ENCODE data around the gene RIMS1. TPM values are rescaled to one million over a fixed set of nuclear protein-coding genes. Genes with fewer than 3 reads are reported as not detected.
A peak's percentile ranks its signal among the peaks of the same experiment; 100 is the strongest.

Gene RIMS1
- total RNA-seq, 3 donors from 2014 or later, result not detected

DNA sequence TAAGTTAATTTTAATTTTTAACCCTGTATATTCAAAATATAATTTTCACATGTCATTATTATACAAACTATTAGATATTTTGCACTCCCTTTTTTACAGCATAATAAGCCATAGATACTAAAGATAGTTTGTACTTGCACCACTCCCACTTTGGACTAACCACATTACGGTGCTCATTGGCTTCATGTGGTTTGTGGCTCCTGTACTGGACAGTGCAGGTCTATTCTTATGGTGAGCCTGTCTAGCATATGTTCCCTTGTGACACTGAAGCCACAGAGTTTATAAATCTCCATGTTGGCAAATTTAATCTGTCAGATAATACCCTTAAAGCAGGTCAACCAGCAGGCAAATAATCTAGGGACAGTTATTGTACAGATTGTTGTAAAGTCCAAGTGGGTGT, 381.1 kb downstream of the RIMS1 start:
- Mint-ChIP-seq H3K4me1 (ENCODE audit: low read depth) (no peaks in the 10 kb centered on the region), H3K4me3 (no peak overlapping the region), H3K27me3 (ENCODE audit: low read depth) (no peaks in the 10 kb centered on the region), H3K9me3 (no peaks in the 10 kb centered on the region), H3K36me3 (ENCODE audit: insufficient read depth) (no peaks in the 10 kb centered on the region)
- DNase-seq (no peak), ATAC-seq (no peak)

DNA sequence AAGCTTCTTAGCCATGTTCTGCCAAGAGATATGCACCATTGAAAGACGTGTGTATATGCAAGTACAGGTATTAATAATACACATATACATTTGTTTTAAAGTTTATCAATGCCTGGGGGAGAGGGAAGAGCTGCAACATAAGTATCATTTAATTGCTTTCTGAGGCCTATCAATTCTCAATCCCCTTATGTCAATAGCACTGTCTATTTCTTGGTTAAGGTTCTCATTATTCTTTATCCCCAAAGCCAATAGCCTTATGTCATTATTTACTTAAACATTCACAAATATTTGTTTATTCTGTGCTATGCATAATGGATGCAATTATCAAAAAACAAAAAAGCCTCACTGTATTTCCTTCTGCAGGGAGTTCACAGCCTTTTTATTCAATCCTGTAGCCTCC, 385.2 kb downstream of the RIMS1 start:
- H3K4me3 Mint-ChIP-seq, result no peak overlapping the region
- H3K9me3 Mint-ChIP-seq, result no peaks in the 10 kb centered on the region
- no peak for DNase-seq
- no peaks in the 10 kb centered on the region for H3K4me1 Mint-ChIP-seq (ENCODE audit: low read depth)
- no peak for ATAC-seq
- no peaks in the 10 kb centered on the region for H3K27me3 Mint-ChIP-seq (ENCODE audit: low read depth)
- no peaks in the 10 kb centered on the region for H3K36me3 Mint-ChIP-seq (ENCODE audit: insufficient read depth)

DNA sequence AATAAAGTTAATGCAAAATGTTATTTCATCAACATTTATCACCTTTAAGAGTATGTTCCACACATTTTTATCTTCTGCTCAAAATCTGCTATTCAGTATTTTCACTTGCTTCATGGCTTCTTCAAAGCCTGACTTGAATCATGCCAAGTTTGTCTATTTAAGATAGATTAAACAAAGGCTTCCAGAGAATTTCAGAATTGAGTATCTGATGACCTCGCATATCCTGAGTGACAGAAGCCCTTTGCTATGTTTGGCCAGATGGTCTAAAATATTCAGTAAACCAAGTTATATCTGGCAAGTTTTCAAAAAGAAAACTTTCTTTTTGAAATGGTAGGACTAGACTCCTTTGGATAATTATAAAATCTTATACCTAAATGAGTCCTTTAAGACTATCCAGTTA, 386.6 kb downstream of the RIMS1 start:
- Mint-ChIP-seq H3K9me3 (no peaks in the 10 kb centered on the region), H3K4me1 (ENCODE audit: low read depth) (no peaks in the 10 kb centered on the region), H3K36me3 (ENCODE audit: insufficient read depth) (no peaks in the 10 kb centered on the region), H3K27me3 (ENCODE audit: low read depth) (no peaks in the 10 kb centered on the region), H3K4me3 (no peak overlapping the region)
- no peak for DNase-seq
- ATAC-seq, result no peak

DNA sequence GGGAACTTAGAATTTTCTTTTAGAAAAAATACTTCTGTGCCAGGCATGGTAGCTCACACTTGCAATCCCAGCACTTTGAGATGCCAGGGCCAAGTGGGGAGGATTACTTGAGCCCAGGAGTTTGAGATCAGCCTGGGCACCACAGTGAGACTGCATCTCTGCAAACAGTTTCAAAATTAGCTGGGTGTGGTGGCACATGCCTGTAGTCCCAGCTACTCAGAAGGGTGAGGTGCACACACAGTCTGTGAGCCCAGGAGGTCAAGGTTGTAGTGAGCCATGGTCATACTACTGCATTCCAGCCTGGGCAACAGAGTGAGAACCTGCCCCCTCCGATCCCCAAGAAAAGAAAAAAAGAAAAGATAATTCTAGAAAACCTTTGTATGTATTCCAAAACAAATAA, 389.5 kb downstream of the RIMS1 start:
- Mint-ChIP-seq H3K4me3 (no peak overlapping the region), H3K4me1 (ENCODE audit: low read depth) (no peaks in the 10 kb centered on the region), H3K27me3 (ENCODE audit: low read depth) (no peaks in the 10 kb centered on the region), H3K9me3 (no peaks in the 10 kb centered on the region), H3K36me3 (ENCODE audit: insufficient read depth) (no peaks in the 10 kb centered on the region)
- ATAC-seq, result no peak
- DNase-seq, result no peak

DNA sequence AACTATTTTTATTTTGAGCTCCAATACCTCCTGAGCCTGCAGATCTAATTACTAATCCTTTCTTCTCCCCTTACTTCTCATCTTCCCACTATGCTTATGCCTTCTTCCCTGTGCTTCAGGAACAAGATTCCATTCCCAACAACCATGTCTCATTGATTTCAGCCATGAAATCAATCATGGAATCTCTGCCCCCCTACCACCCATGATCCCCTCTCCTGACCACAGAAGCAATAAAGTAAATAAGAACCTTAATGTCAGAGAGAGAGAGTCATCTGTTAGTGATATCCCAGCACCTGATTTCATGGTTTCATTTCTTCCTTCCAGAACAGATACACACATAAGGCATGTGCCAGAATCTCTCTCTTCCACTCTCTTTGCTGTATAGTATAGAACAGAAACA, 395.9 kb downstream of the RIMS1 start:
- no peaks in the 10 kb centered on the region for H3K4me1 Mint-ChIP-seq (ENCODE audit: low read depth)
- ATAC-seq (no peak), DNase-seq (no peak)
- H3K27me3 Mint-ChIP-seq (ENCODE audit: low read depth), result no peaks in the 10 kb centered on the region
- H3K9me3 Mint-ChIP-seq, result no peaks in the 10 kb centered on the region
- H3K36me3 Mint-ChIP-seq (ENCODE audit: insufficient read depth), result no peaks in the 10 kb centered on the region
- H3K4me3 Mint-ChIP-seq, result no peak overlapping the region

DNA sequence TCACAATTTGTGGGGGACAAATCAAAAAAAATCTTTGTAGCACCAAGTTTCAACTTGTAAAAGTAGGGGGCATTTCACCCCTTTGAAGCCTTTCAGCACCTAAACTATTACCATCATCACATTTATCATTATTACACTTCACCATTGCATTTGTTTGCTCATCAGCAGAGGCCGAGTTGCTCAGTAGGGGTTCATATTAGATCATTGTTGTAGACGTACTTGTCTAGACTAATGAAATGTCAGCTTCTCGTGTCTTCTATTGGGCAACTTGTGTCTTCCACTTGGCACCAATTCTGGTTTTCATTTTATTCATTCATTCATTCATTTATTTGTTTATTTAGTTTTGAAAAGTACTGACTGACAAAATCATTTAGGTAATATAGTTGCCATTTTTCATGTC, 397.2 kb downstream of the RIMS1 start:
- Mint-ChIP-seq H3K9me3 (no peaks in the 10 kb centered on the region), H3K36me3 (ENCODE audit: insufficient read depth) (no peaks in the 10 kb centered on the region), H3K27me3 (ENCODE audit: low read depth) (no peaks in the 10 kb centered on the region), H3K4me1 (ENCODE audit: low read depth) (no peaks in the 10 kb centered on the region), H3K4me3 (no peak overlapping the region)
- no peak for ATAC-seq
- DNase-seq, result no peak

DNA sequence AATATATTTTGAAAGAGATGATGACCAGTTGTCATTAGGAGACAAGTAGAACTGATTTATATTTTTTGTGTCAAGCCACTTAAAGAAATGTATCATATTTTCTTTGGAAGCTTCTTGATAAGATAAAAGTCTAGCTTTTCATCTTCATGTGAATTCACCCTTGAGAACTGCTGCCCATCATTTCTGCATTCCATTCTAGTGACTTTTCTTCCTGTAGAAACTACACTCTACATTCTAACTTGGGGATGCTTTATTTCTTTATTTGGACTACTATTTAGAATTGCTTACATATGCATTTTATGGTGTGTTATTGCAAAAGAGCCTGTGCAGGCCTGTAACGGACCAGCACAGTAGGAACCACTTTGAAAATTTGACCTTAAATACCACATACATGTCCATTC, 400.6 kb downstream of the RIMS1 start:
- no peaks in the 10 kb centered on the region for H3K36me3 Mint-ChIP-seq (ENCODE audit: insufficient read depth)
- DNase-seq (no peak), ATAC-seq (no peak)
- no peaks in the 10 kb centered on the region for H3K27me3 Mint-ChIP-seq (ENCODE audit: low read depth)
- H3K4me3 Mint-ChIP-seq, result no peak overlapping the region
- no peaks in the 10 kb centered on the region for H3K4me1 Mint-ChIP-seq (ENCODE audit: low read depth)
- H3K9me3 Mint-ChIP-seq, result no peaks in the 10 kb centered on the region

DNA sequence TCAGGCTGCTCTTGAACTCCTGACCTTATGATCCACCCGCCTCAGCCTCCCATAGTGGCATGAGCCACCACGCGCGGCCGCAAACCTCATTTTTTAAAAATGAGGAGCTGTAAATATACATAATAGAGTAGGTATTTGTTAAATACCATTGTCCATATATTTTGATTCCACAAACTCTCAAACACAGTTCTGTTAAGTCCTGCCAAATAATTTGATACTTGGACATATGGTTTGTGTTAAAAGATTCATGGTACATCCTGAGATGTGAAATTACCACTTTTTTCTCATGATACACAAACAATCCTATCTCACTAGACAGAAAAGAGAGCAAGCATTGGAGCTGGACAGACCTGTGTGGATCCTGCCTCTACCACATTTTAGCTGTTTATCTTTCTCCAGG, 401.5 kb downstream of the RIMS1 start:
- Mint-ChIP-seq H3K36me3 (ENCODE audit: insufficient read depth) (no peaks in the 10 kb centered on the region), H3K4me3 (no peak overlapping the region), H3K9me3 (no peaks in the 10 kb centered on the region), H3K4me1 (ENCODE audit: low read depth) (no peaks in the 10 kb centered on the region), H3K27me3 (ENCODE audit: low read depth) (no peaks in the 10 kb centered on the region)
- no peak for DNase-seq
- ATAC-seq, result no peak

DNA sequence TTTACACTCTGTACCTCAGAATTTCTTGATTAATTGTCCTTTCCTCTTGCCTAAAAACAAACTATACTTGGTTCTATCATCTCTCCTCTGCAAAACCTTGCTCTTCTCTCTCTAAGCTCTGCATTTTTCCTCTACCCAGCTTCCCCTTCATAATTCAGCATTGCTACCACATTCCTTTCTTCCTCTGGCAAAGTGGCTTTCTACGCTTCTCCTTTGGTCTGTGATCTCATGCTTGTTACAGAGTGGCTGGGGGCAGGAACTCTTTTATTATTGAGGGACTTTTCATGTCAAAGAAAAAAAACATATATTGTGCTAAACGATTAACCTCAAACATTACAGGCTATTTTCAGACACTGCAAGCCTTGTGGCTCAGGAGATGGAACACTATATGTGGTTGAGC, 402.2 kb downstream of the RIMS1 start:
- Mint-ChIP-seq H3K27me3 (ENCODE audit: low read depth) (no peaks in the 10 kb centered on the region), H3K9me3 (no peaks in the 10 kb centered on the region), H3K4me3 (no peak overlapping the region), H3K36me3 (ENCODE audit: insufficient read depth) (no peaks in the 10 kb centered on the region), H3K4me1 (ENCODE audit: low read depth) (no peaks in the 10 kb centered on the region)
- ATAC-seq (no peak), DNase-seq (no peak)

- no peaks in the 10 kb centered on the region for H3K4me1 Mint-ChIP-seq (ENCODE audit: low read depth)
- H3K36me3 Mint-ChIP-seq (ENCODE audit: insufficient read depth), result no peaks in the 10 kb centered on the region
- H3K9me3 Mint-ChIP-seq, result no peaks in the 10 kb centered on the region
- ATAC-seq (no peak), DNase-seq (no peak)
- H3K27me3 Mint-ChIP-seq (ENCODE audit: low read depth), result no peaks in the 10 kb centered on the region
- H3K4me3 Mint-ChIP-seq, result no peak overlapping the region
These were observed 404.3 kb downstream of the RIMS1 start for GRCh38 chr6:72290620-72291019.

GRCh38 chr6:72296375-72296774, 410.0 kb downstream of the RIMS1 start:
- DNase-seq (no peak), ATAC-seq (no peak)
- Mint-ChIP-seq H3K9me3 (no peaks in the 10 kb centered on the region), H3K4me3 (no peak overlapping the region), H3K36me3 (ENCODE audit: insufficient read depth) (no peaks in the 10 kb centered on the region), H3K27me3 (ENCODE audit: low read depth) (no peaks in the 10 kb centered on the region), H3K4me1 (ENCODE audit: low read depth) (no peaks in the 10 kb centered on the region)

GRCh38 chr6:72305971-72306370, 419.6 kb downstream of the RIMS1 start:
- H3K4me1 Mint-ChIP-seq (ENCODE audit: low read depth), result no peaks in the 10 kb centered on the region
- no peak overlapping the region for H3K4me3 Mint-ChIP-seq
- DNase-seq, result no peak
- no peaks in the 10 kb centered on the region for H3K27me3 Mint-ChIP-seq (ENCODE audit: low read depth)
- H3K9me3 Mint-ChIP-seq, result no peaks in the 10 kb centered on the region
- ATAC-seq, result no peak
- H3K36me3 Mint-ChIP-seq (ENCODE audit: insufficient read depth), result no peaks in the 10 kb centered on the region

DNA sequence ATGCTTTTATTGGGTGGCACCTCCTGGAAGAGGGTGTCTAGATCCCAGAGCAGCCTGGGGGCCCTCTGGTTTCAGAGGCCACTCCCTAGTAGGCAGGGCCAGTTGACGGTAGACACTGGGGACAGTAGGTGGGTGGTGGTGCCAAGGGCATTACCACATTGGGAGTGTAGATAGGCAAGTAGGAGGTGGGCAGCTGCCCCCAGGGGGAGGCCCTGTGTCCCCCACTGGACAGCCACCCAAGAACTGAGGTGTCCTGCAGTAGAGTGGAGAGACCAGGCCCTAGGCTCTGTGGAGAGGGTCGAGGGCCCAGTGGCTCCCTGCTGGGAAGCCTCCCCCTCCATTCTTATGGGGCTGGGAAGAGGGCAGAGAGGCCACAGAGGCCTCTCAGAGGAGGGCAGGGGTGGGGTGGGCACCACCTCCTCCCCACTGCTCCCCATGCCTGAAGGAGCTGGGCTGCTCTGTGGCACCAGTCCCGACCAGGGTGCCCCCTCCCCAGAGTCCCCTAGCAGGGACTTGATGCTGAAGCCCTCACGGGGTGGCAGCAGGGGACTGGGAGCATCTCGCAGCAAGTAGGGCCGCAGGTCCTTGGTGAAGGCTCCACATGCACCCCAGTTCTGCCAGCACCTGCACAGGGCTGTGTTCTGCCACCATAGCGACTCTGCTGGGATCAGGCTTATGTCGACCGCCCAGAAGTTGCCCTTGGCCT, 430.5 kb downstream of the RIMS1 start:
- ATAC-seq, result peak in 1 of 2 donors; percentile 18

DNA sequence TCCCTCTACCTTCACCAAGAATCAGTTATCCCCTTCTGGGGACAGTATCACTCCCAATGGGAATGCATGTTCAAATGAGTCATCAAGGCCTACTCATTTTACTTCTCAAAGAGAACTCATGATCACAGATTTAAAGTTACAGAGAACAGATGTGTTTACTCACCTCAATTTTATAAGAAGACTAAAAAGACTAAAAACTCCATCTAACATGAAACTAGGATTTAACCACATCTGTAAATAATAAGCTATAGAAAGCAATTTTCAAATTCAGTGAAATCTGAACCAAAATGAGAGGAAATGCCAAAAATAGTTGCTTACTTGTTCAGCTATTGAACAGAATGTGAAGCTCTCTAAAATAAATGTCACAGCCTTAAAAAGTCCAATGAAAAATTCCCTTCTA, 435.4 kb downstream of the RIMS1 start:
- no peak for DNase-seq
- H3K27me3 Mint-ChIP-seq (ENCODE audit: low read depth), result no peaks in the 10 kb centered on the region
- ATAC-seq, result no peak
- no peaks in the 10 kb centered on the region for H3K9me3 Mint-ChIP-seq
- H3K4me3 Mint-ChIP-seq, result no peak overlapping the region
- H3K36me3 Mint-ChIP-seq (ENCODE audit: insufficient read depth), result no peaks in the 10 kb centered on the region
- H3K4me1 Mint-ChIP-seq (ENCODE audit: low read depth), result no peaks in the 10 kb centered on the region

More for the DNA sequence above, 430.5 kb downstream of the RIMS1 start:
- no peaks in the 10 kb centered on the region for H3K27me3 Mint-ChIP-seq (ENCODE audit: low read depth)
- no peaks in the 10 kb centered on the region for H3K4me1 Mint-ChIP-seq (ENCODE audit: low read depth)
- no peaks in the 10 kb centered on the region for H3K36me3 Mint-ChIP-seq (ENCODE audit: insufficient read depth)
- H3K4me3 Mint-ChIP-seq, result no peak overlapping the region
- H3K9me3 Mint-ChIP-seq, result no peaks in the 10 kb centered on the region
- no peak for DNase-seq

DNA sequence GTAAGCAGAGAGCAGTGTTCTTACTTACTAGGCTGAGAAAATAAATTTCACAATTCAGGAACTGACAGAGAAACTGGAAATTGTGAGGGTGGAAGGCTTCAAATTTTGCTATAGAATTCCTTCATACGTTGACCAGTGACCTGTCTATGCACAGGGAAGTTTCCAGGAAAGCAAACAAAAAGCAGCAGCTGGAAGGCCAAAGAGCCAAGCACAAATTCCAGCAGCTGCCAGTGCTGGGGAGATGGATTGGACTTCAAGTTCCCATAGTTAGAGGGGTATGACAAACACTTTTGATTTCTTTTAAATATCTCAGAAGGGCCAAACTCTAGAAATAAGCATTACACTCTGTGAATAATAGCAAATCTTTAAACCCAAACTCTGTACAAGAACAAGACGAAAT, 436.4 kb downstream of the RIMS1 start:
- no peak for DNase-seq
- Mint-ChIP-seq H3K4me1 (ENCODE audit: low read depth) (no peaks in the 10 kb centered on the region), H3K27me3 (ENCODE audit: low read depth) (no peaks in the 10 kb centered on the region), H3K4me3 (no peak overlapping the region), H3K36me3 (ENCODE audit: insufficient read depth) (no peaks in the 10 kb centered on the region), H3K9me3 (no peaks in the 10 kb centered on the region)
- no peak for ATAC-seq

DNA sequence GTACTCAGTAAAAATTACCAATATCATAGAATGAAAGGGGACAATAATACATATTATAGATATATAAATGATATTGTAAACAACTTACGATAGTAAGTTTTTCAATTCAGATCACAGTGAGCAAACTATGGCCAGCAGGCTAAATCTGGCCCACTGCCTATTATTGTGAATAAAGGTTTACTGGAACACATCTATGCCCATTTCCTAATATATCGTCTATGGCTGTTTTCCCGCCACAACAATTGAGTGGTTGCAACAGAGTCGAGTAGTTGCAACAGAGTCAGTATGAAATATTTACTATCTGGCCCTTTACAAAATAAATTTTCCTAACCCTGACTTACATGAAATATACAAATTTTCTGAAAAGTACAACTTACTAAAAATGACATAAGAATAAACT, 438.2 kb downstream of the RIMS1 start:
- no peak overlapping the region for H3K4me3 Mint-ChIP-seq
- ATAC-seq, result no peak

More for the DNA sequence above, 438.2 kb downstream of the RIMS1 start:
- H3K27me3 Mint-ChIP-seq (ENCODE audit: low read depth), result no peaks in the 10 kb centered on the region
- H3K9me3 Mint-ChIP-seq, result no peaks in the 10 kb centered on the region
- no peaks in the 10 kb centered on the region for H3K36me3 Mint-ChIP-seq (ENCODE audit: insufficient read depth)
- no peaks in the 10 kb centered on the region for H3K4me1 Mint-ChIP-seq (ENCODE audit: low read depth)
- DNase-seq, result no peak

Data from activated T-cell treated with anti-CD3 and anti-CD28 coated beads, Interleukin-2, amount 50 U/mL, for 4 hours (primary cell).